ENCODE results near the gene ATP6V0A1. TPM values are rescaled to one million over a fixed set of nuclear protein-coding genes. Genes with fewer than 3 reads are reported as not detected.
A peak's percentile ranks its signal among the peaks of the same experiment; 100 is the strongest.

ATP6V0A1 gene
- total and polyA plus RNA-seq, 2 donors from 2014 or later, result 108 to 110 TPM

GRCh38 chr17:42421507-42422338 is 37.0 kb upstream of the ATP6V0A1 start:
- intact Hi-C loops (cut with DNase I), result loop anchor here (10.0 kb wide), 1 partner anchor 93 kb away; no protein-coding TSS in a partner anchor
- no peak for FAIRE-seq

GRCh38 chr17:42422412-42422957 is 36.2 kb upstream of the ATP6V0A1 start:
- Histone ChIP-seq H3K4me3 (ENCODE audit: low read length in 3 of 3) (peak overlapping the region; percentile 77 to 83 (median 82)), H3K9me3 (ENCODE audit: control insufficient read depth in 2 of 3, insufficient read depth in 1 of 3, low read length in 3 of 3) (no peaks in the 10 kb centered on the region), H3K27me3 (ENCODE audit: control insufficient read depth, insufficient read depth, low read length) (peaks cover 2% of the 10 kb centered on the region), H3K9ac (ENCODE audit: low read length in 3 of 3) (peak overlapping the region; percentile 59 to 88 (median 84)), H3K4me1 (ENCODE audit: control insufficient read depth in 2 of 3, insufficient read depth in 2 of 3, low read depth in 1 of 3, low read length in 3 of 3) (peaks cover 0 to 5% (median 3%) of the 10 kb centered on the region in 3 donors), H3K27ac (ENCODE audit: low read depth in 2 of 2, low read length in 2 of 2) (peak overlapping the region; percentile 83 to 90), H3K36me3 (ENCODE audit: control insufficient read depth in 2 of 3, insufficient read depth in 3 of 3, low read length in 3 of 3) (no peaks in the 10 kb centered on the region)
- intact Hi-C loops (cut with DNase I), result loop anchor here (10.0 kb wide), 1 partner anchor 92 kb away; no protein-coding TSS in a partner anchor
- TF ChIP-seq, protein P1, sequence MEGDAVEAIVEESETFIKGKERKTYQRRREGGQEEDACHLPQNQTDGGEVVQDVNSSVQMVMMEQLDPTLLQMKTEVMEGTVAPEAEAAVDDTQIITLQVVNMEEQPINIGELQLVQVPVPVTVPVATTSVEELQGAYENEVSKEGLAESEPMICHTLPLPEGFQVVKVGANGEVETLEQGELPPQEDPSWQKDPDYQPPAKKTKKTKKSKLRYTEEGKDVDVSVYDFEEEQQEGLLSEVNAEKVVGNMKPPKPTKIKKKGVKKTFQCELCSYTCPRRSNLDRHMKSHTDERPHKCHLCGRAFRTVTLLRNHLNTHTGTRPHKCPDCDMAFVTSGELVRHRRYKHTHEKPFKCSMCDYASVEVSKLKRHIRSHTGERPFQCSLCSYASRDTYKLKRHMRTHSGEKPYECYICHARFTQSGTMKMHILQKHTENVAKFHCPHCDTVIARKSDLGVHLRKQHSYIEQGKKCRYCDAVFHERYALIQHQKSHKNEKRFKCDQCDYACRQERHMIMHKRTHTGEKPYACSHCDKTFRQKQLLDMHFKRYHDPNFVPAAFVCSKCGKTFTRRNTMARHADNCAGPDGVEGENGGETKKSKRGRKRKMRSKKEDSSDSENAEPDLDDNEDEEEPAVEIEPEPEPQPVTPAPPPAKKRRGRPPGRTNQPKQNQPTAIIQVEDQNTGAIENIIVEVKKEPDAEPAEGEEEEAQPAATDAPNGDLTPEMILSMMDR (IDR thresholded peaks at IDR 0.05; ENCODE audit: borderline replicate concordance, extremely low read depth, insufficient read depth), result no peak
- FAIRE-seq (no peak), DNase-seq (peak in 4 of 5 donors; percentile 38 to 85 (median 62))

More at GRCh38 chr17:42421507-42422338, 37.0 kb upstream of the ATP6V0A1 start:
- Histone ChIP-seq H3K27me3 (ENCODE audit: control insufficient read depth, insufficient read depth, low read length) (peaks cover 2% of the 10 kb centered on the region), H3K4me3 (ENCODE audit: low read length in 3 of 3) (peak overlapping the region in 2 of 3 donors; percentile 82 to 83), H3K9ac (ENCODE audit: low read length in 3 of 3) (peak overlapping the region; percentile 18 to 55 (median 41)), H3K9me3 (ENCODE audit: control insufficient read depth in 2 of 3, insufficient read depth in 1 of 3, low read length in 3 of 3) (no peaks in the 10 kb centered on the region), H3K4me1 (ENCODE audit: control insufficient read depth in 2 of 3, insufficient read depth in 2 of 3, low read depth in 1 of 3, low read length in 3 of 3) (peaks cover 0 to 5% (median 3%) of the 10 kb centered on the region in 3 donors), H3K36me3 (ENCODE audit: control insufficient read depth in 2 of 3, insufficient read depth in 3 of 3, low read length in 3 of 3) (no peaks in the 10 kb centered on the region), H3K27ac (ENCODE audit: low read depth in 2 of 2, low read length in 2 of 2) (peak overlapping the region; percentile 69 to 90)
- DNase-seq, result peak; percentile 24 to 87 (median 51)
- TF ChIP-seq, protein P1 (IDR thresholded peaks at IDR 0.05; ENCODE audit: borderline replicate concordance, extremely low read depth, insufficient read depth), result no peak

DNA sequence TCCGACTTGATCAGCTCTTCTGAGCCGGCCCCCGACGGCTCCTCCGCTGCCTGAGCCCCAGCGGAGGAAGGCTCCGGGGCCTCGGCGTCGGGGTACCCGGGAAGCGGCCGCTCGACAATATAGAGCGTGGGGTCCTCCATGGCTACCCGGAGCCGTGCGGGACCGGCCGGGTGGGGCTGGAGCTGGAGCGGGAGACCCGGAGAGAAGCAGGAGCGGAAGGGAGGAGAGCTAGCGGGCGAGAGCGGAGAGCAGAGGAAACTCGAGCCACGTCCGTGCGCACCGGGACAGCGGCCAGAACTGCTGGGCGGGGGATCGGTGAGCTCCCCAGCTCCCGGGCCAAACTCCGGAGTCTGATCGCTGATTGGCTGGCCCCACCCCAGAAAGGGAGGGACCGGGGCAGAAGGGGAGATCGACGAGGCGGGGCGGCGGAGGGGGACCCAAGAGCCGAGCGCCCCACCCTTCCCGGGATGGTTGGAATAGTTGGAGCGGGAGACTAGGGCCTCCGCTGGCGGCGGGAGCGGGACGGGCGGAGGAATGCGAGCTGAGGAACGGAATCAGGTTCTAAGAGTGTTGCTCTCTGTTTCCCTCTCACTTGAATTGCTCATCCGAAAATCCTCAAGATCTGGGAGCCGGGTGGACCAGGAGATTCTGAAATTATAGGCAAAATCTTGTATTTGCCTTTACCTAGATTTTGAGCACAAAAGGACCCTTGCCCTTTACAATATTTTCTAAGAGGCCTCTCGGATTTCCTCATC is 35.5 kb upstream of the ATP6V0A1 start, which contains the start of gene CAVIN1:
Gene CAVIN1, minus strand, starts transcription at position 299 of the 755 bp plus-strand sequence. Its CDS starts 159 bp downstream, at position 140.
- Histone ChIP-seq H3K27me3 (ENCODE audit: control insufficient read depth, insufficient read depth, low read length) (peaks cover 2% of the 10 kb centered on the region), H3K36me3 (ENCODE audit: control insufficient read depth in 2 of 3, insufficient read depth in 3 of 3, low read length in 3 of 3) (no peaks in the 10 kb centered on the region), H3K9me3 (ENCODE audit: control insufficient read depth in 2 of 3, insufficient read depth in 1 of 3, low read length in 3 of 3) (no peaks in the 10 kb centered on the region), H3K4me1 (ENCODE audit: control insufficient read depth in 2 of 3, insufficient read depth in 2 of 3, low read depth in 1 of 3, low read length in 3 of 3) (peaks cover 0 to 5% (median 3%) of the 10 kb centered on the region in 3 donors), H3K9ac (ENCODE audit: low read length in 3 of 3) (peak within 1 kb of the TSS; percentile 59 to 88 (median 84)), H3K4me3 (ENCODE audit: low read length in 3 of 3) (peak within 1 kb of the TSS; percentile 77 to 83 (median 82)), H3K27ac (ENCODE audit: low read depth in 2 of 2, low read length in 2 of 2) (peak within 1 kb of the TSS; percentile 83 to 90)
- DNase-seq, result peak; percentile 87 to 99 (median 92)
- intact Hi-C loops (cut with DNase I), result loop anchor here (10.0 kb wide), 1 partner anchor 92 kb away; no protein-coding TSS in a partner anchor
- no peak for FAIRE-seq
- TF ChIP-seq, protein P1 (IDR thresholded peaks at IDR 0.05; ENCODE audit: borderline replicate concordance, extremely low read depth, insufficient read depth), result no peak

Measured in kidney (tissue), 14 donors.